Suprapubic skin (tissue), 4 donors: ENCODE results near the gene KLK14.

Experiments
- EP300 ChIP-seq: sonication (generic); formaldehyde crosslinking; IDR thresholded peaks from one replicate; pipeline ENCODE4 v1.6.1; 2017; ENCODE audit warnings: antibody characterized with exemption
- POLR2A ChIP-seq, 2 donors: fragments of 450-650 bp; IDR thresholded peaks; one replicate each; pipeline ENCODE4 v1.6.1; 2017; ENCODE audit warnings: antibody characterized with exemption in 2 of 2, mild to moderate bottlenecking in 2 of 2, moderate library complexity in 2 of 2
- POLR2AphosphoS5 ChIP-seq, 3 donors: sonication (generic); formaldehyde crosslinking; IDR thresholded peaks; one replicate each; pipeline ENCODE4 v1.6.1; 2017; ENCODE audit warnings: antibody characterized with exemption in 3 of 3
- TF ChIP-seq, protein P1 (sequence below), 2 donors: fragments of 200-600 bp in 1 of 2; fragments of 450-650 bp in 1 of 2; sonication (generic) in 1 of 2; IDR thresholded peaks; one replicate each; pipeline ENCODE4 v1.5.1; 2016 to 2019; ENCODE audit warnings: antibody characterized with exemption in 2 of 2, mild to moderate bottlenecking in 1 of 2, moderate library complexity in 1 of 2

DNA sequence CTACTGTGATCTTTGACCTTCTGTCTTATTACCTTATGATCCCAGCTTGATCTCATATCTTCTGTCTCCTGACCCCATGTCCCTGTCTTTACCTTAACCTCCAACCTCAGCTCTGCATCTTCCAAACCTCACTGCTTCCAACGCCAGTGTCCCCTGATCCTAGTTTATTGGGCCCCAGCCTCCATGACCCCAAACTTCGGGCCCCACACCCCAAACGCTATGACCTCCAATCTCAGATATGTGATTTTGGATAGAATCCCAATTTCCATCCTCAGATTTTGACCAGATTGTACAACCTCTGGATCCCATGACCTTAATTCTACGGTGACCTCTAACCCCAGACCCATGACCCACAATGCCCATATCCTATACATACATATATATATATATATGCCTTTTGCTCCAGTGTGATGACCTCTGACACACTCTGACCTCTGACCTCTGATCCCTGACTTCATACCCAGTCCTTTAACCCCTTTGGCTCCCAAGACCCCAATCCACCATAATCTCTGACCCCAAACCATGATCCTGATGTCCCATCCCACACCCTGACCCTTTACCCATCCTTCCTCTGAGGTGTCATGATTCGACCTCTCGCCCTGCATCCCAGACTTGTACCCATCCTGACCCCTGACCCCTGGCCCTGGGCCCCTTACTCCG is 51.3 kb downstream of the KLK14 start:
- TF ChIP-seq, protein P1, sequence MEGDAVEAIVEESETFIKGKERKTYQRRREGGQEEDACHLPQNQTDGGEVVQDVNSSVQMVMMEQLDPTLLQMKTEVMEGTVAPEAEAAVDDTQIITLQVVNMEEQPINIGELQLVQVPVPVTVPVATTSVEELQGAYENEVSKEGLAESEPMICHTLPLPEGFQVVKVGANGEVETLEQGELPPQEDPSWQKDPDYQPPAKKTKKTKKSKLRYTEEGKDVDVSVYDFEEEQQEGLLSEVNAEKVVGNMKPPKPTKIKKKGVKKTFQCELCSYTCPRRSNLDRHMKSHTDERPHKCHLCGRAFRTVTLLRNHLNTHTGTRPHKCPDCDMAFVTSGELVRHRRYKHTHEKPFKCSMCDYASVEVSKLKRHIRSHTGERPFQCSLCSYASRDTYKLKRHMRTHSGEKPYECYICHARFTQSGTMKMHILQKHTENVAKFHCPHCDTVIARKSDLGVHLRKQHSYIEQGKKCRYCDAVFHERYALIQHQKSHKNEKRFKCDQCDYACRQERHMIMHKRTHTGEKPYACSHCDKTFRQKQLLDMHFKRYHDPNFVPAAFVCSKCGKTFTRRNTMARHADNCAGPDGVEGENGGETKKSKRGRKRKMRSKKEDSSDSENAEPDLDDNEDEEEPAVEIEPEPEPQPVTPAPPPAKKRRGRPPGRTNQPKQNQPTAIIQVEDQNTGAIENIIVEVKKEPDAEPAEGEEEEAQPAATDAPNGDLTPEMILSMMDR (IDR thresholded peaks at IDR 0.05), result no peak
- no peak for TF ChIP-seq EP300
- no peak for TF ChIP-seq POLR2AphosphoS5 (IDR thresholded peaks at IDR 0.05)
- no peak for TF ChIP-seq POLR2A (IDR thresholded peaks at IDR 0.05)
